Left lung (tissue), 10 donors: ENCODE results near the gene SPATA2. TPM values are rescaled to one million over a fixed set of nuclear protein-coding genes. Genes with fewer than 3 reads are reported as not detected.

Experiments used
- ATAC-seq: fragments of 200-7000 bp; cut with Tn5 transposase; one replicate; pipeline ENCODE4 v1.9.1; 2020; ENCODE audit warnings: moderate library complexity
- DNase-seq, 4 donors: peaks; one replicate each; pipeline ENCODE4 v3.0.0-alpha.2; 2013 to 2020
- H3K27ac ChIP-seq, 2 donors: fragments of 200-600 bp; sonication (generic) in 1 of 2; one replicate each; pipeline versions ENCODE4 v1.5.0 to v1.8.0; 2020 to 2021
- H3K27me3 ChIP-seq, 2 donors: fragments of 200-600 bp; sonication (generic) in 1 of 2; one replicate each; pipeline versions ENCODE4 v1.5.0 to v1.8.0; 2020 to 2021
- H3K36me3 ChIP-seq, 2 donors: fragments of 200-600 bp; sonication (generic) in 1 of 2; one replicate each; pipeline versions ENCODE4 v1.5.0 to v1.8.0; 2020 to 2021
- H3K4me1 ChIP-seq, 2 donors: fragments of 200-600 bp; one replicate each; pipeline ENCODE4 v1.8.0; 2021
- H3K4me3 ChIP-seq, 2 donors: fragments of 200-600 bp; sonication (generic) in 1 of 2; one replicate each; pipeline versions ENCODE4 v1.5.0 to v1.8.0; 2020 to 2021; ENCODE audit warnings: mild to moderate bottlenecking in 1 of 2
- H3K9me3 ChIP-seq, 2 donors: fragments of 200-600 bp; sonication (generic) in 1 of 2; one replicate each; pipeline versions ENCODE4 v1.5.0 to v1.8.0; 2020 to 2021
- CTCF ChIP-seq, 2 donors: fragments of 200-600 bp; sonication (generic) in 1 of 2; IDR thresholded peaks; one replicate each; pipeline versions ENCODE4 v1.5.0 to v1.8.0; 2021; ENCODE audit warnings: antibody characterized with exemption in 2 of 2
- intact Hi-C, 2 donors: fragments of 100-400 bp; cut with DNase I; formaldehyde crosslinking; loops; one replicate each; pipeline versions ENCODE4 v1.11.2 to v1.14.2; 2022
- polyA plus RNA-seq, 6 donors: library from polyadenylated mRNA; unstranded; fragments of 120-200 nt; gene quantifications; one replicate each; pipeline ENCODE4 v1.2.1, GENCODE V29; 2013; ENCODE audit not compliant: insufficient read length in 6 of 6
- total RNA-seq, 2 donors: library from RNA; stranded (reverse); fragmentation: NEBNext Ultra II Directional; extraction: Animal tissue kit (Norgen Biotek cat#: 25700); gene quantifications; one replicate each; pipeline ENCODE4 v1.2.1, GENCODE V29; 2021
- donor health status: DM: no; HTN: yes; CAD: no.
- donor health status: DM: no; HTN: no; CAD: no.

The SPATA2 gene
- total and polyA plus RNA-seq, 8 donors: 6.9 to 10.1 (median 7.6) TPM

DNA sequence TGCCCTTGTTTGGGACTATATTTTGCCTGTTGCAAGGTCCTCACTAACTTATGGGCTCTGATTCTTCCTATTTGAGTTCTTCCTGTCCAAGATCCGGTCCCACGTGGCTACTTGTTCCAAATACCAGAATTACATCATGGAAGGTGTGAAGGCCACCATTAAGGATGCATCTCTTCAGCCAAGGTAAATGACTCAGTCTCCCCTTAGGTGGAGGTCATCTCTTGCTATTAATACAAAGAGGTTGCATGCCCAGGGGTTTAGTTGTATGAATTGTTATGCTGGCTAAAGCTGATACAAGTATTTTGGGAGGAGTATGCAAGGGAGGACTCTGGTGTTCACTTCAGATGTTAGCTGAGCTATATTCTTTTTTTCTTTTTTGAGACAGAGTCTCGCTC lies 30.0 kb upstream of the SPATA2 start:
- ATAC-seq (no peak), DNase-seq (no peak)
- H3K4me1 ChIP-seq: peaks cover 0 to 28% of the 10 kb centered on the region in 2 donors
- H3K9me3 ChIP-seq: no peaks in the 10 kb centered on the region
- no peak overlapping the region for H3K27ac ChIP-seq
- intact Hi-C loops: no loop called here
- H3K36me3 ChIP-seq: peaks cover 0 to 98% of the 10 kb centered on the region in 2 donors
- no peak overlapping the region for H3K4me3 ChIP-seq
- no peaks in the 10 kb centered on the region for H3K27me3 ChIP-seq
- no peak for TF ChIP-seq CTCF (IDR thresholded peaks at IDR 0.05)

DNA sequence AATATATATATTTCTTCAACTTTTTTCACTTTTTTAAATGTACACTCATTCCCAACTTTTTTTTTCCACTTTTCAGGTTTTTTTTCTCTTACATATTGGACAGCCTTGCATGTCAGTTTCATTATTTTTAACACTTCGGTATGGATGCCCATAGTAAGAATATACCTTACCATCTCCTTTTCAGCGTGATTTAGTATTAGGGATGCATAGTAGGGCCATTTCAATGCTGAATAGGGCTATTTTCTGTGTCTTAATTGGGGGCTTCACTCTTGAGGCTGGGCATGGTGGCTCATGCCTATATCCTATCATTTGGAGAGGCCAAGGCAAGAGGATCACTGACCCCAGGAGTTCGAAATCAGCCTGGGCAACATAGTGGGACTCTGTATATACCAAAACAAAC lies 27.6 kb upstream of the SPATA2 start:
- intact Hi-C loops: no loop called here
- H3K36me3 ChIP-seq: peaks cover 0 to 84% of the 10 kb centered on the region in 2 donors
- no peaks in the 10 kb centered on the region for H3K9me3 ChIP-seq
- H3K4me3 ChIP-seq: no peak overlapping the region
- no peaks in the 10 kb centered on the region for H3K27me3 ChIP-seq
- H3K27ac ChIP-seq: no peak overlapping the region
- TF ChIP-seq CTCF (IDR thresholded peaks at IDR 0.05): no peak
- ATAC-seq (no peak), DNase-seq (no peak)
- peaks cover 11 to 50% of the 10 kb centered on the region in 2 donors for H3K4me1 ChIP-seq

GRCh38 chr20:49942303-49942702 lies 27.0 kb upstream of the SPATA2 start:
- peaks cover 0 to 78% of the 10 kb centered on the region in 2 donors for H3K36me3 ChIP-seq
- intact Hi-C loops: no loop called here
- no peak overlapping the region for H3K4me3 ChIP-seq
- ATAC-seq: no peak
- H3K27me3 ChIP-seq: no peaks in the 10 kb centered on the region
- peaks cover 13 to 56% of the 10 kb centered on the region in 2 donors for H3K4me1 ChIP-seq
- no peak for DNase-seq
- no peaks in the 10 kb centered on the region for H3K9me3 ChIP-seq
- no peak for TF ChIP-seq CTCF (IDR thresholded peaks at IDR 0.05)
- H3K27ac ChIP-seq: no peak overlapping the region

GRCh38 chr20:49941456-49941855 lies 26.1 kb upstream of the SPATA2 start:
- H3K27me3 ChIP-seq: no peaks in the 10 kb centered on the region
- peaks cover 13 to 60% of the 10 kb centered on the region in 2 donors for H3K4me1 ChIP-seq
- no peak overlapping the region for H3K4me3 ChIP-seq
- no peak overlapping the region for H3K27ac ChIP-seq
- no peak for TF ChIP-seq CTCF (IDR thresholded peaks at IDR 0.05)
- H3K9me3 ChIP-seq: no peaks in the 10 kb centered on the region
- DNase-seq (peak in 1 of 4 donors; percentile 0), ATAC-seq (no peak)
- intact Hi-C loops: no loop called here
- H3K36me3 ChIP-seq: peaks cover 0 to 70% of the 10 kb centered on the region in 2 donors

DNA sequence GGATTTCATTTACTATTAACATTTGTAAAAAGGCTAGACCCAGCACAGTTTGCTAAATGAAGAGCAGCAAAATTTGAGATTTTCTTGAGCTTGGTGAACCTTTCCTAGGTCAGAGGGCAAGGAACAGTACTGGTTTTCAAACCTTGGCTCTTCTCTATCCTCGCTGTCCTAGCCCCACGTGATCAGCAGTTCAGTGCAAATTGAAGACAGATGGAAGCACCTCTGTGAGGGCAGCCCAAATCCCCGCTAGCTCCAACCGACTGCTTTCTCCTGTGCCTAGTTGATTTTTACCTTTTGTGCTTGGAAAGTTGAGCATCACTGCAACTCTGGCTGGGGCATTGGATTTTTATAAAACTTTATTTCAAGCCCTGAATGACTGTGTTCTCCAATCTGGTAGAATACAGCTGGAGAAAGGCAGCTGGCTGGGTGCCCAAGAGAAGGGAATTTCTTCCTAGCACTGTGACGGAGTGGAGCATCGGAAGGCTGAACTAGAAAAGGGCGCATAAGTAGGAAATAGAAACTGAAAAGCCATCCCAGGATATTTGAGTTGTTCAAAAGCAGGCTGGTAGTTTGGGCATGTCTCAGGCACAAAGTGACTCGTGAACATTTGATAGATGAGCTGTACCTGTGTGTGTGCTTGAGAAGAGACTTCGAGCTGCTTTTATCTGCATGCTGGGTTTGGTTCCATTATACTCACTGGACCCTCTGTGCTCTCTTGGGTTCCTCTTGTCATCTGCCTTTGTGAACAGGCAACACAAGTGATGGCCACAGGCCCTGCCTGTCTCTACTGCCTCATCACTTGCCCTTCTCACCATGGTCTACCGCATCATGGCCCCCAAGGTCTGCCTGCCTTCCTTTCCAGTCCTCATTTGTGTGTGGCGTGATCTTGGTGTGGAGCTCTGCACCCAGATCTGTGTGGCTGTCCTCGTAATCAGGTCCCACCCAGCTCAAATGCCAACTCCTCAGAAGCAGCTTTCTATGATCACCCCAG lies 23.1 kb upstream of the SPATA2 start:
- TF ChIP-seq CTCF (IDR thresholded peaks at IDR 0.05): no peak
- Histone ChIP-seq H3K27me3 (no peaks in the 10 kb centered on the region), H3K27ac (peak overlapping the region in 1 of 2 donors; percentile 93), H3K4me3 (peak overlapping the region in 1 of 2 donors; percentile 93), H3K9me3 (no peaks in the 10 kb centered on the region), H3K36me3 (peaks cover 0 to 41% of the 10 kb centered on the region in 2 donors), H3K4me1 (peaks cover 13 to 68% of the 10 kb centered on the region in 2 donors)
- no peak for ATAC-seq
- peak in 2 of 4 donors; percentile 53 to 66 for DNase-seq
- intact Hi-C loops: no loop called here
